RWPE2 (cell line): Measurements from ENCODE around the gene RAP1GAP.

Experiments
- ATAC-seq: fragments of 200-7000 bp; cut with Tn5 transposase; 3 replicates; pipeline ENCODE4 v1.9.1; 2021; ENCODE audit warnings: low read depth
- DNase-seq: peaks from one replicate; pipeline ENCODE4 v3.0.0-alpha.2; 2020; ENCODE audit warnings: low spot score
- H3K27ac ChIP-seq: fragments of 450-650 bp; 2 replicates; pipeline ENCODE4 v1.5.1; 2017; ENCODE audit warnings: mild to moderate bottlenecking; ENCODE audit not compliant: poor library complexity, severe bottlenecking
- H3K27me3 ChIP-seq: fragments of 250-450 bp; sonication (Bioruptor Pico); 2 replicates; pipeline ENCODE4 v1.5.1; 2021; ENCODE audit warnings: mild to moderate bottlenecking, moderate library complexity; ENCODE audit not compliant: insufficient read depth, poor library complexity, severe bottlenecking
- H3K36me3 ChIP-seq: fragments of 250-450 bp; sonication (Bioruptor Pico); 2 replicates; pipeline ENCODE4 v1.5.1; 2020; ENCODE audit warnings: low read depth, mild to moderate bottlenecking, moderate library complexity
- H3K4me1 ChIP-seq: fragments of 250-450 bp; sonication (Bioruptor Pico); 2 replicates; pipeline ENCODE4 v1.5.1; 2021; ENCODE audit warnings: mild to moderate bottlenecking, moderate library complexity; ENCODE audit not compliant: insufficient read depth, poor library complexity, severe bottlenecking
- H3K4me3 ChIP-seq: fragments of 250-450 bp; sonication (Bioruptor Pico); 2 replicates; pipeline ENCODE4 v1.5.1; 2021; ENCODE audit warnings: mild to moderate bottlenecking, moderate library complexity; ENCODE audit not compliant: severe bottlenecking
- H3K9me3 ChIP-seq: fragments of 250-450 bp; sonication (Bioruptor Pico); 2 replicates; pipeline ENCODE4 v1.5.1; 2021; ENCODE audit warnings: mild to moderate bottlenecking, moderate library complexity; ENCODE audit not compliant: severe bottlenecking
- TF ChIP-seq, protein P1 (sequence below): fragments of 450-650 bp; IDR thresholded peaks from one replicate; pipeline ENCODE4 v1.5.1; 2017; ENCODE audit warnings: mild to moderate bottlenecking, moderate library complexity; ENCODE audit not compliant: poor library complexity, severe bottlenecking

Gene RAP1GAP

DNA sequence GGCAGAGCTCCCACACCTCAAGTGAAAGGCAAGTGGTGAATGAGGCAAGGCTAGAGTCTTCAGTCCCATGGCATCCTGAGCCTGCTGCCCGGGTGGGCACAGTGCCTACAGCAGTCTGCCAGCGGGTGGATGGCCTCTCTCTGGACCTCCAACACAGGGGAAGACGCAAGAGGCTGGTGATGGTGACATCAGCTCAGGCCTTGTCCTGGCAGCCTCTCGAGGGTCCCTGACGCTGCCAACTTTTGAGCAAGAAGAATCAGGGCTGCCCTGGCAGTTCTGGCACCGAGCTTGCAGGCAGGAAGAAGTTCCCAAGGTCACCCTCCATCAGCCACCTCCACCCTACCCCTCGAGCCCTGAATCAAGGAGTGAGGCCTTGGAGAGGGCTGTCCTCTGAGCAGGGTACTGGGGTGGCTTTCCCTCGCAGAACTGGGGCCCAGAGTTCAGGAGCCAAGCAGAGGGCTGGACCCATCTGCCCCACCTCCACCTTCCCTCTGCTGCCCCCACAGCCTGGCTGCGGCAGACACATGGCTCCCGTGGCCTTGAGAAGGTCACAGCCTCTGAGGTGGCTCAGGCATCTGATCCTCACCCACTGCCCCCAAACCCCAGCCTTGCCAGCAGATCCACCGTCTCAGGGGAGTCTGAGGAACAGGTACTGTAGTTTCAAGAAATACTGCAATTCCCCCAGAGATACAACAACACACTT lies 5.8 kb downstream of the RAP1GAP start:
- Histone ChIP-seq H3K9me3 (no peaks in the 10 kb centered on the region), H3K27ac (no peak overlapping the region), H3K36me3 (no peaks in the 10 kb centered on the region), H3K4me1 (no peaks in the 10 kb centered on the region), H3K27me3 (peaks cover 6% of the 10 kb centered on the region), H3K4me3 (no peak overlapping the region)
- ATAC-seq (no peak), DNase-seq (no peak)
- TF ChIP-seq, protein P1, sequence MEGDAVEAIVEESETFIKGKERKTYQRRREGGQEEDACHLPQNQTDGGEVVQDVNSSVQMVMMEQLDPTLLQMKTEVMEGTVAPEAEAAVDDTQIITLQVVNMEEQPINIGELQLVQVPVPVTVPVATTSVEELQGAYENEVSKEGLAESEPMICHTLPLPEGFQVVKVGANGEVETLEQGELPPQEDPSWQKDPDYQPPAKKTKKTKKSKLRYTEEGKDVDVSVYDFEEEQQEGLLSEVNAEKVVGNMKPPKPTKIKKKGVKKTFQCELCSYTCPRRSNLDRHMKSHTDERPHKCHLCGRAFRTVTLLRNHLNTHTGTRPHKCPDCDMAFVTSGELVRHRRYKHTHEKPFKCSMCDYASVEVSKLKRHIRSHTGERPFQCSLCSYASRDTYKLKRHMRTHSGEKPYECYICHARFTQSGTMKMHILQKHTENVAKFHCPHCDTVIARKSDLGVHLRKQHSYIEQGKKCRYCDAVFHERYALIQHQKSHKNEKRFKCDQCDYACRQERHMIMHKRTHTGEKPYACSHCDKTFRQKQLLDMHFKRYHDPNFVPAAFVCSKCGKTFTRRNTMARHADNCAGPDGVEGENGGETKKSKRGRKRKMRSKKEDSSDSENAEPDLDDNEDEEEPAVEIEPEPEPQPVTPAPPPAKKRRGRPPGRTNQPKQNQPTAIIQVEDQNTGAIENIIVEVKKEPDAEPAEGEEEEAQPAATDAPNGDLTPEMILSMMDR = no peak

DNA sequence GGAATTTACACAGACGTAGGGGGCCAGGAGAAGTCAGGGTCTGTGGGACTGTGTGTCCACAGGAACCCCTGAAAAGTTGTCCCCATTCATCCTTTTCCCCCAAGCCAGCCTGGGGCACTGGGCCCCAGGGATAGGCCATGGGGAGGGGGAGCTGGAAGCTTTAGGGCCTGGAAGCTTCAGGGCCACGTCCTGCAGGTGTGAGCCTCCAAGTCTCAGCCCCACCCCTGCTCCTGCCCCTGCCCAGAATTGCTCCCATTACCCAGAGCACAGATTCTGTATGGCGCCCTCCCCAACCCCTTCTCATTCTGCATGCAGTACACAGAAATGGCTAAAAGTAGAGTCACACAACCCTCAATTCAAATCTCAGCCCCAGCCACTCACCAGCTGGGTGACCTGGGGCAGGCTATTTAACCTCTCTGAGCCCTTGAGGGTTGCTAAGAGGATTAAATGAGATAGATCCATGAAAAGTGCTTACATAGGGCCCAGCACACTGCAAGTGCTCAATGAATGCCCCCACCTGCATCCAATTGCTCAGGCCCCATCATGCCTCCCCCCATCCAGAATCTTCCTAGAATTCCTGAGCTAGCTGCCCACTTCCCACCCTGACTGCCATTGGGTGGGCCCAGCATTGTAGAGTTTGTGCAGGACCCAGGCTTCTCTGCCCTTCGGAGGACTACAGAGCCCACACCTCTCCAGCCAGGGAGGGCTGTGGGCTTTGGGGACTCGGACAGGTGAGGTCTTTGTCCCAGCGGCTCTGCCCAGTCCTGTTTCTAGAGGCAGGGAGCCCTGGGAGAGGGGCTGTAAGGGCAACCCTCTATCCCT lies 6.5 kb downstream of the RAP1GAP start:
- Histone ChIP-seq H3K9me3 (no peaks in the 10 kb centered on the region), H3K36me3 (no peaks in the 10 kb centered on the region), H3K4me3 (no peak overlapping the region), H3K4me1 (no peaks in the 10 kb centered on the region), H3K27ac (no peak overlapping the region), H3K27me3 (peaks cover 3% of the 10 kb centered on the region)
- DNase-seq (no peak), ATAC-seq (no peak)
- TF ChIP-seq, protein P1 = no peak

DNA sequence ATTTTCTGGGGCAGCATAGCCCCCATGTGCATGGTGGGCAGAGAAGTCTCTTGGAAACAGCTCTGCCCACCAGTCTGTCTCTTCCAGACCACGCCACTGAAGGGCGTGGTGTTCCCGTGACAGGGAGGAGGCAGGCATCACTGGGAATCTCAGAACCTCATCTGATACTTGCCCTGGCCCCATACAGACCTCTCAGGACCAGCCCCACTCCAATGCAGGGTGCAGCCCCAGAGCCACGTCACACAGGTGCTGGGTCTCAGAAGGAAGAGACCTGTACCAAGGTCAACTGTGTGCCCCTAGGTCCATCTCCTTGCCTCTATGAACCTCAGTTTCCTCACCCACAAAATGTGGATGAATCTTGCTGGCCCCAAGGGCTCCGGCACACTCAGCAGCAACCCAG lies 7.3 kb downstream of the RAP1GAP start:
- H3K9me3 ChIP-seq = no peaks in the 10 kb centered on the region
- H3K4me1 ChIP-seq = no peaks in the 10 kb centered on the region
- ATAC-seq (no peak), DNase-seq (no peak)
- no peaks in the 10 kb centered on the region for H3K36me3 ChIP-seq
- H3K4me3 ChIP-seq = no peak overlapping the region
- TF ChIP-seq, protein P1 = no peak
- H3K27ac ChIP-seq = no peak overlapping the region
- peaks cover 3% of the 10 kb centered on the region for H3K27me3 ChIP-seq

DNA sequence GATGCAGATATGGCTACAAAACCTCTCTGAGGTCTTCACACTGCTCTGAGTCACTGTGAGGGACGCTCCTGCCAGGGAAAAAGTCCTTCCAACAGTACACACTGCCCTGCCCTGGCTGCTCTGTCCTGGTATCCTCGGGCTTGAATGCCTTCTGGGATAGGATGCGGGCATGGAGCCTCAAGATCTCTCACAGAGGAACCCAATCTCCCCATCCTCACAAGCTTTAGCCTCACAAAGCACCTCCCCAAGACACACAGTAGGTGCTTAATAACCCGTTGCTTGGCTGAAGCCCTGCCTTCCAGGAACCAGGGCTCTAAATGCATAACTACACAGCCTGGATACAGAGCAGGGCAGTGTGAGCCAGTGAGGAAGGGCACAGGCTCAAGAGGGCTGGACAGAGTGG lies 9.2 kb downstream of the RAP1GAP start:
- Histone ChIP-seq H3K4me3 (no peak overlapping the region), H3K36me3 (no peaks in the 10 kb centered on the region), H3K27ac (no peak overlapping the region), H3K27me3 (peaks cover 3% of the 10 kb centered on the region), H3K4me1 (no peaks in the 10 kb centered on the region), H3K9me3 (no peaks in the 10 kb centered on the region)
- DNase-seq = no peak
- ATAC-seq = no peak
- TF ChIP-seq, protein P1 = no peak
